ENCODE results near the gene RSRC1.

Gene RSRC1

GRCh38 chr3:158169091-158169491, 59.2 kb downstream of the RSRC1 start:
- no peaks in the 10 kb centered on the region for H3K4me1 ChIP-seq (ENCODE audit: control insufficient read depth, low read depth, low read length)
- H2BK5ac ChIP-seq (ENCODE audit: low read length) = no peak overlapping the region
- no peak overlapping the region for H3K18ac ChIP-seq (ENCODE audit: low read length)
- no peak overlapping the region for H3K4ac ChIP-seq (ENCODE audit: low read depth, low read length)
- no peak overlapping the region for H3K9ac ChIP-seq (ENCODE audit: low read length)
- H3K4me2 ChIP-seq (ENCODE audit: low read length) = no peak overlapping the region
- no peak overlapping the region for H3K23ac ChIP-seq (ENCODE audit: low read length)
- H3K36me3 ChIP-seq (ENCODE audit: control insufficient read depth, insufficient read depth, low read length) = no peaks in the 10 kb centered on the region
- no peak for DNase-seq
- H3K27me3 ChIP-seq (ENCODE audit: insufficient read depth, low read length, poor library complexity) = no peaks in the 10 kb centered on the region
- no peak overlapping the region for H4K5ac ChIP-seq (ENCODE audit: low read length)
- H2BK15ac ChIP-seq (replicated peaks; ENCODE audit: low read depth) = no peak overlapping the region
- no peak overlapping the region for H2BK120ac ChIP-seq (ENCODE audit: low read depth, low read length)
- no peak overlapping the region for H3K4me3 ChIP-seq (ENCODE audit: low read length)
- no peak overlapping the region for H2AK5ac ChIP-seq (ENCODE audit: low read length)
- no peak overlapping the region for H3K56ac ChIP-seq (ENCODE audit: low read length)
- no peaks in the 10 kb centered on the region for H3K79me1 ChIP-seq (ENCODE audit: low read length)
- no peaks in the 10 kb centered on the region for H3K79me2 ChIP-seq (ENCODE audit: control insufficient read depth, insufficient read depth, low read length)
- no peak overlapping the region for H3K27ac ChIP-seq (ENCODE audit: low read depth, low read length)
- no peak overlapping the region for H4K8ac ChIP-seq (ENCODE audit: low read depth, low read length)
- WGBS (ENCODE audit: extremely low coverage, insufficient coverage, low lambda C conversion rate) = no CpG with 5 or more reads among the region's 2 CpGs

GRCh38 chr3:158181096-158181495, 71.2 kb downstream of the RSRC1 start:
- H3K9ac ChIP-seq (ENCODE audit: low read length) = no peak overlapping the region
- H2BK15ac ChIP-seq (replicated peaks; ENCODE audit: low read depth) = no peak overlapping the region
- no peak overlapping the region for H3K27ac ChIP-seq (ENCODE audit: low read depth, low read length)
- H2AK5ac ChIP-seq (ENCODE audit: low read length) = no peak overlapping the region
- H3K18ac ChIP-seq (ENCODE audit: low read length) = no peak overlapping the region
- no peaks in the 10 kb centered on the region for H3K27me3 ChIP-seq (ENCODE audit: insufficient read depth, low read length, poor library complexity)
- H3K56ac ChIP-seq (ENCODE audit: low read length) = no peak overlapping the region
- no peak overlapping the region for H3K23ac ChIP-seq (ENCODE audit: low read length)
- H2BK5ac ChIP-seq (ENCODE audit: low read length) = no peak overlapping the region
- no CpG with 5 or more reads among the region's 1 CpG for WGBS (ENCODE audit: extremely low coverage, insufficient coverage, low lambda C conversion rate)
- no peak for DNase-seq
- no peak overlapping the region for H3K4me3 ChIP-seq (ENCODE audit: low read length)
- no peak overlapping the region for H3K4ac ChIP-seq (ENCODE audit: low read depth, low read length)
- H3K79me1 ChIP-seq (ENCODE audit: low read length) = no peaks in the 10 kb centered on the region
- no peak overlapping the region for H3K4me2 ChIP-seq (ENCODE audit: low read length)
- no peaks in the 10 kb centered on the region for H3K36me3 ChIP-seq (ENCODE audit: control insufficient read depth, insufficient read depth, low read length)
- no peaks in the 10 kb centered on the region for H3K79me2 ChIP-seq (ENCODE audit: control insufficient read depth, insufficient read depth, low read length)
- H4K5ac ChIP-seq (ENCODE audit: low read length) = no peak overlapping the region
- no peak overlapping the region for H4K8ac ChIP-seq (ENCODE audit: low read depth, low read length)
- H2BK120ac ChIP-seq (ENCODE audit: low read depth, low read length) = no peak overlapping the region
- H3K4me1 ChIP-seq (ENCODE audit: control insufficient read depth, low read depth, low read length) = no peaks in the 10 kb centered on the region

- no peak overlapping the region for H3K18ac ChIP-seq (ENCODE audit: low read length)
- no peak overlapping the region for H2BK5ac ChIP-seq (ENCODE audit: low read length)
- no peak overlapping the region for H3K4me3 ChIP-seq (ENCODE audit: low read length)
- no peaks in the 10 kb centered on the region for H3K36me3 ChIP-seq (ENCODE audit: control insufficient read depth, insufficient read depth, low read length)
- H2BK120ac ChIP-seq (ENCODE audit: low read depth, low read length) = no peak overlapping the region
- H3K27me3 ChIP-seq (ENCODE audit: insufficient read depth, low read length, poor library complexity) = no peaks in the 10 kb centered on the region
- no peak overlapping the region for H4K8ac ChIP-seq (ENCODE audit: low read depth, low read length)
- DNase-seq = no peak
- no peak overlapping the region for H4K5ac ChIP-seq (ENCODE audit: low read length)
- no CpG with 5 or more reads among the region's 1 CpG for WGBS (ENCODE audit: extremely low coverage, insufficient coverage, low lambda C conversion rate)
- H3K23ac ChIP-seq (ENCODE audit: low read length) = no peak overlapping the region
- H3K9ac ChIP-seq (ENCODE audit: low read length) = no peak overlapping the region
- no peaks in the 10 kb centered on the region for H3K79me1 ChIP-seq (ENCODE audit: low read length)
- no peak overlapping the region for H3K27ac ChIP-seq (ENCODE audit: low read depth, low read length)
- H2BK15ac ChIP-seq (replicated peaks; ENCODE audit: low read depth) = no peak overlapping the region
- no peak overlapping the region for H2AK5ac ChIP-seq (ENCODE audit: low read length)
- H3K4me1 ChIP-seq (ENCODE audit: control insufficient read depth, low read depth, low read length) = no peaks in the 10 kb centered on the region
- H3K4me2 ChIP-seq (ENCODE audit: low read length) = no peak overlapping the region
- no peak overlapping the region for H3K56ac ChIP-seq (ENCODE audit: low read length)
- H3K4ac ChIP-seq (ENCODE audit: low read depth, low read length) = no peak overlapping the region
- H3K79me2 ChIP-seq (ENCODE audit: control insufficient read depth, insufficient read depth, low read length) = no peaks in the 10 kb centered on the region
These were observed 75.8 kb downstream of the RSRC1 start for GRCh38 chr3:158185711-158186110.

GRCh38 chr3:158200955-158201354, 91.1 kb downstream of the RSRC1 start:
- Histone ChIP-seq H2BK5ac (ENCODE audit: low read length) (no peak overlapping the region), H2AK5ac (ENCODE audit: low read length) (no peak overlapping the region), H3K27ac (ENCODE audit: low read depth, low read length) (no peak overlapping the region), H3K4me1 (ENCODE audit: control insufficient read depth, low read depth, low read length) (no peaks in the 10 kb centered on the region), H2BK15ac (replicated peaks; ENCODE audit: low read depth) (no peak overlapping the region), H3K4ac (ENCODE audit: low read depth, low read length) (no peak overlapping the region), H4K8ac (ENCODE audit: low read depth, low read length) (no peak overlapping the region), H3K79me2 (ENCODE audit: control insufficient read depth, insufficient read depth, low read length) (no peaks in the 10 kb centered on the region), H3K4me3 (ENCODE audit: low read length) (no peak overlapping the region), H3K9ac (ENCODE audit: low read length) (no peak overlapping the region), H3K4me2 (ENCODE audit: low read length) (no peak overlapping the region), H4K5ac (ENCODE audit: low read length) (no peak overlapping the region), H3K23ac (ENCODE audit: low read length) (no peak overlapping the region), H3K18ac (ENCODE audit: low read length) (no peak overlapping the region), H2BK120ac (ENCODE audit: low read depth, low read length) (no peak overlapping the region), H3K79me1 (ENCODE audit: low read length) (no peaks in the 10 kb centered on the region), H3K36me3 (ENCODE audit: control insufficient read depth, insufficient read depth, low read length) (no peaks in the 10 kb centered on the region), H3K56ac (ENCODE audit: low read length) (no peak overlapping the region), H3K27me3 (ENCODE audit: insufficient read depth, low read length, poor library complexity) (no peaks in the 10 kb centered on the region)
- no peak for DNase-seq

- Histone ChIP-seq H3K4me2 (ENCODE audit: low read length) (no peak overlapping the region), H3K27ac (ENCODE audit: low read depth, low read length) (no peak overlapping the region), H4K8ac (ENCODE audit: low read depth, low read length) (no peak overlapping the region), H3K4me3 (ENCODE audit: low read length) (no peak overlapping the region), H3K36me3 (ENCODE audit: control insufficient read depth, insufficient read depth, low read length) (no peaks in the 10 kb centered on the region), H2BK5ac (ENCODE audit: low read length) (no peak overlapping the region), H3K4me1 (ENCODE audit: control insufficient read depth, low read depth, low read length) (no peaks in the 10 kb centered on the region), H3K9ac (ENCODE audit: low read length) (no peak overlapping the region), H4K5ac (ENCODE audit: low read length) (no peak overlapping the region), H3K23ac (ENCODE audit: low read length) (no peak overlapping the region), H3K27me3 (ENCODE audit: insufficient read depth, low read length, poor library complexity) (no peaks in the 10 kb centered on the region), H3K4ac (ENCODE audit: low read depth, low read length) (no peak overlapping the region), H2BK120ac (ENCODE audit: low read depth, low read length) (no peak overlapping the region), H3K56ac (ENCODE audit: low read length) (no peak overlapping the region), H2BK15ac (replicated peaks; ENCODE audit: low read depth) (no peak overlapping the region), H3K18ac (ENCODE audit: low read length) (no peak overlapping the region), H3K79me1 (ENCODE audit: low read length) (no peaks in the 10 kb centered on the region), H3K79me2 (ENCODE audit: control insufficient read depth, insufficient read depth, low read length) (no peaks in the 10 kb centered on the region), H2AK5ac (ENCODE audit: low read length) (no peak overlapping the region)
- WGBS (ENCODE audit: extremely low coverage, insufficient coverage, low lambda C conversion rate) = no CpG with 5 or more reads among the region's 2 CpGs
- DNase-seq = no peak
These were observed 95.4 kb downstream of the RSRC1 start for GRCh38 chr3:158205324-158205723.

GRCh38 chr3:158205994-158206393, 96.1 kb downstream of the RSRC1 start:
- H2BK120ac ChIP-seq (ENCODE audit: low read depth, low read length) = no peak overlapping the region
- DNase-seq = no peak
- H2BK15ac ChIP-seq (replicated peaks; ENCODE audit: low read depth) = no peak overlapping the region
- H3K36me3 ChIP-seq (ENCODE audit: control insufficient read depth, insufficient read depth, low read length) = no peaks in the 10 kb centered on the region
- H3K56ac ChIP-seq (ENCODE audit: low read length) = no peak overlapping the region
- H4K8ac ChIP-seq (ENCODE audit: low read depth, low read length) = no peak overlapping the region
- no peak overlapping the region for H2BK5ac ChIP-seq (ENCODE audit: low read length)
- no peaks in the 10 kb centered on the region for H3K27me3 ChIP-seq (ENCODE audit: insufficient read depth, low read length, poor library complexity)
- no peak overlapping the region for H3K18ac ChIP-seq (ENCODE audit: low read length)
- H3K79me2 ChIP-seq (ENCODE audit: control insufficient read depth, insufficient read depth, low read length) = no peaks in the 10 kb centered on the region
- H3K4me1 ChIP-seq (ENCODE audit: control insufficient read depth, low read depth, low read length) = no peaks in the 10 kb centered on the region
- H4K5ac ChIP-seq (ENCODE audit: low read length) = no peak overlapping the region
- H2AK5ac ChIP-seq (ENCODE audit: low read length) = no peak overlapping the region
- no peak overlapping the region for H3K4me2 ChIP-seq (ENCODE audit: low read length)
- H3K27ac ChIP-seq (ENCODE audit: low read depth, low read length) = no peak overlapping the region
- no peaks in the 10 kb centered on the region for H3K79me1 ChIP-seq (ENCODE audit: low read length)
- H3K9ac ChIP-seq (ENCODE audit: low read length) = no peak overlapping the region
- H3K4me3 ChIP-seq (ENCODE audit: low read length) = no peak overlapping the region
- WGBS (ENCODE audit: extremely low coverage, insufficient coverage, low lambda C conversion rate) = no CpG with 5 or more reads among the region's 2 CpGs
- no peak overlapping the region for H3K23ac ChIP-seq (ENCODE audit: low read length)
- no peak overlapping the region for H3K4ac ChIP-seq (ENCODE audit: low read depth, low read length)

Data from mesendoderm (in vitro differentiated cells).